Embryonic facial prominence (tissue), 1 donor: ENCODE measurements around the gene PALM.
"Not testable (repeated sequence)": the region's sequence is repeated elsewhere in the genome, so short reads cannot be mapped to it uniquely, and the experiment has no call there.

Experiments
- DNase-seq: peaks from one replicate; pipeline ENCODE4 v3.0.0-alpha.2; 2016; ENCODE audit errors: extremely low spot score

Gene PALM

DNA sequence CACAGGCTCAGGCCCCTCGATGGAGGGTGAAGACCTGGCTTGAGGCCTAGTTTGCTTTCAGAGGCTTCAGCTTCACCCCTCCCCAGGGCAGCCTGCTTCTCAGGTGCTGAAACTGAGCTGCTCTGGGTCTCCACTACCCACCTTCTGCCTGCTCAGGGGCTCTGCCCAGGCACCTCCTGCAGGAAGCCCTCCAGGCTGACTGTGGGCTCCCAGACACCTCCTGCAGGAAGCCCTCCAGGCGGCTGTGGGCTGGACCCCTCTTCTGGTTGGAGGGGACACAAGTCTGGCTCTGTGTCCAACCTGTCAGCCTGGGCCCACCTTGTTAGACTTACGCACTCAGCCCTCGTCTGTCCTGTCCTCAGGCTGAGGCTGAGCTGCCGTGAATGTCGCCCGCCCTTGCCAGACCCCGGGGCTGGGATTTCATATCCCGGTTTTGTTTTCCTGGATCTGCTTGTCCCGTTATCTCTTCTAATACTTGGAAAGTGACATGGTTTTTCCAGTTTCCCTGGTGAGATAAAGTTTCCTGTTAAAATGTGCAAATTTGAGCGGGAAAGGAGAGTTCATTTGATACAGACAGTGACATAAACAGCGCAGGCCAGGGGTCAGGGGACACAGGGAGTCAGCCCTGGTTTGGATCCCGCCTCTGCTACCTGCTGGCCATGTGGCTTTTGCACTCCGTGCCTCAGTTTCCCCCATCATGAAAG, 21.4 kb downstream of the PALM start:
- no peak for DNase-seq

DNA sequence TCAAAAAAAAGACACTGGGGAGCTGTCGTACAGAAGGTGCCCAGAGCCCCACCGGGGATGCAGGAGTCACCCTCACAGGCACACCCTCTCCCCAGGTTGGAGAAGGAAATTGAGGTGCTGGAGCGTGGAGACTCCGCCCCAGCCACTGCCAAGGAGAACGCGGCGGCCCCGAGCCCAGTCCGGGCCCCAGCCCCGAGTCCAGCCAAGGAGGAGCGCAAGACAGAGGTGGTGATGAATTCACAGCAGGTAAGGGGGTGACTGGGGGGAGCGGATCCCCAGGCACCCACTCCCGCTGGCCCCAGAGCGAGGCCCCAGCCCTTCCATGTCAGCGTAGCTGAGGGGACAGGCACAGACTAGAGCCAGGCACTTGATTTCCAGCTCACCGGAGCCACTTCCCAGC, 22.3 kb downstream of the PALM start:
- no peak for DNase-seq

DNA sequence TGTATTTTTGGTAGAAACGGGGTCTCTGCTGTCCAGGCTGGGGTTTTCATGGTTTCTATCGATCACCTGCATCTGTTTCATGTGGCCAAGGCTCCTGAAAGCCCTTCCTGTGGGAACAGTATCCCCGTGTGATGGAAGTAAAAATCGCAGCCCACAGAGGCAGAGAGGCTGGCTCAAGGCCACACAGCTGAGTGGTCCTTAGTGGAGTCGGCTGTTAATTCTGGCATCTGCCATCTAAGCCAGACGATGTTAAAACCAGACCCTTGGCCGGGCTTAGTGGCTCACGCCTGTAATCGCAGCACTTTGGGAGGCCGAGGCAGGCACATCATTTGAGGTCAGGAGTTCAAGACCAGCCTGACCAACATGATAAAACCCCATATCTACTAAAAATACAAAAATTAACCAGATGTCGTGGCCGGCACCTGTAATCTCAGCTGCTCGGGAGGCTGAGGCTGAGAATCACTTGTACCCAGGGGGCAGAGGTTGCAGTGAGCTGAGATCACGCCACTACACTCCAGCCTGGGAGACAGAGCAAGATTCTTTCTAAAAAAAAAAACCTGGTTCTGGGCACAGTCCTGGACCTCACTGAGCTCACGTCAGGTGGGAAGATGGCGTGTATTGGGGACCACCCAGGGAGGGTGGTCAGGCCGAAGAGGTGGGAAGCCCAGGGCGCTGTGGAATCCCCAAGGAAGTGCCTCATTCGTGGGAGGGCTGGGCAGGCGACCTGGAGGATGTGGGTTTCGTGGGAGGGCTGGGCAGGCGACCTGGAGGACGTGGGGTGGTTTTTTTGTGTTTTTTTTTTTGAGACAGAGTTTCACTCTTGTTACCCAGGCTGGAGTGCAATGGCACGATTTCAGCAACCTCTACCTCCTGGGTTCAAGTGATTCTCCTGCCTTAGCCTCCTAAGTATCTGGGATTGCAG, 23.7 kb downstream of the PALM start:
- no peak for DNase-seq

DNA sequence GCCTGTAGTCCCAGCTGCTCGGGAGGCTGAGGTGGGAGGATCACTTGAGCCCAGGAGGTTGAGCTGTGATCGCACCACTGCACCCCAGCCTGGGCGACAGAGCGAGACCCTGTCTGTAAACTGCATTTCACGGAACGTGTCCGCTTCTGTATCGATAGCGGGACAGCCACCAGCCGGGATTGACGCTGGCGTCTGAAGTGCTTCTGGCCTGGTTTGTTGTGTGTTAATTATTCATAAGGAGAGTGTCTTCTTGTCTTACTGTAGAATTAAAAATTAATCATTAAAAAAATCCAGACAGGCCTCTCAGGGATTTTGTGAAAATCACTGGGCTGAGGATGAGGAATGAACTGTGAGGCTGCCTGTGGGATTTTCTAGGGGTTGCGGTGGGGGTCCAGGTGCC, 26.0 kb downstream of the PALM start:
- DNase-seq = no peak

DNA sequence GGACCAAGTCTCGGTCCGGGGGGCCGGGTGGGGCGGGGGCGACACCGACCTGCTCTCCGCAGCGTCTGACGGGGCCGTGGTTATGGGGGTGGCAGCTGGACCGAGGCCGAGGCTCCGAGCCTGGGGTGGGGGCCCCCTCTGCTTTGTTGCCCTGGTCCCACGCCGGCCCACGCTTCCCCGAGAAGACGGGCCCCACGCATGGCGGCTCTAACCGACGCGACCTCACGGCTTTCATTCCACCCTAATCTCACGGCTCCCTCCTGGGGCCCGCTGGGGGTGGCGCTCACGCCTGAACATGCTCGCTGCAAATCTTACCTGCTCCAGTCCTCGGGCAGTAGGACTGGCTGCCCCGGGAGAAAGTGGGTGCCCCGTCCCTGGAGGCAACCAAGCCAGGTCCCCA, 27.4 kb downstream of the PALM start:
- no peak for DNase-seq

DNA sequence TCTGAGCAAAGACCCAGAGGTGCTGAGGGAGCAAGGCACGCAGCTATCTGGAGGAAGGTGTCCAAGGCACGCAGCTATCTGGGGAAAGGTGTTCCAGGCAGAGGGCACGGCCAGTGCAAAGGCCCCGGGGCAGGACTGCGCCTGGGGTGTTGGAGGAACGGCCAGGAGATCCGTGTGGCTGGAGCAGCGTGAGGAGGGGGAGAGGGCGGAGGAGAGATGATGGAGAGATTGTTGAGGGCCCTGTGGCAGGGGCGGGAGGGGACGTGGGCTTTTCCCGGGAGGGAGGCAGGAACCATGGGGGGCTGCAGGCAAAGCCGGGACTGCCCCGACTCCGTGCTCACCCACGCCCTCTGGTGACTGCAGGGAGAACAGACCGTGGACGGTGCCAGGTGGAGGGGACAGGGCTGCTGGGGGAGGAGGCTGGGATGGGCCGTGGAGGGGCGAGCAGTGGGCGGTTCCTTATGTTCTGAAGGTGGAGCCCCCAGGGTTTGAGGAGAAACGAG, 28.9 kb downstream of the PALM start:
- no peak for DNase-seq

DNA sequence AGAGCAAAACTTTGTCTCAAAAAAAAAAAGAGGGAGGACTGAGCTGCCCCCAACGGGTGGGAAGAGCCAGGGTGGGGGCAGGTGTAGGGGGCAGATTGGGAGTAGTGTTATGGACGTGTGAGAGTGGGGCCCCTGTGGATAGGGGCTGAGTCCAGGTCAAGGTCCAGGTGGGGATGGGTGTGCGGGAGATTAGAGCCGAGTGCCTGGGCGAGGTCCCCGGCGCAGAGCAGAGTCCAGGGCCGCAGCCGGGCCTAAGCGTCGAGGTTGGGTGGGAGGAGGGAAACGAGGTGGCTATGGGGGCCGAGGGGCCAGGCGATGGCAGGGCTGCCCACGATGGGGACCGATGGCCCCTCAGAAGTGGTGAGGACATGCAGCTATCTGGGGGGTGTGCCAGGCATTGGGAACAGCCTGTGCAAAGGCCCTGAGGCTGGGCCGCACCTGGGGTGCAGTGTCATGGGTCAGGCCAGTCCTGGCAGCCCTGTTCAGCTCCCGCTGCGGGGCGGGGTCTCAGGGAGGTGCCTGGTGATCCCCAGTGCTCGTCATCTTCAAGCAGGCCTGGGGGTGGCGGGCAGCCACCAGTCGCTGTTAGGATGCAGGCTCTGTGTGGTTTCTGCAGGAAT, 29.9 kb downstream of the PALM start:
- DNase-seq = no peak

DNA sequence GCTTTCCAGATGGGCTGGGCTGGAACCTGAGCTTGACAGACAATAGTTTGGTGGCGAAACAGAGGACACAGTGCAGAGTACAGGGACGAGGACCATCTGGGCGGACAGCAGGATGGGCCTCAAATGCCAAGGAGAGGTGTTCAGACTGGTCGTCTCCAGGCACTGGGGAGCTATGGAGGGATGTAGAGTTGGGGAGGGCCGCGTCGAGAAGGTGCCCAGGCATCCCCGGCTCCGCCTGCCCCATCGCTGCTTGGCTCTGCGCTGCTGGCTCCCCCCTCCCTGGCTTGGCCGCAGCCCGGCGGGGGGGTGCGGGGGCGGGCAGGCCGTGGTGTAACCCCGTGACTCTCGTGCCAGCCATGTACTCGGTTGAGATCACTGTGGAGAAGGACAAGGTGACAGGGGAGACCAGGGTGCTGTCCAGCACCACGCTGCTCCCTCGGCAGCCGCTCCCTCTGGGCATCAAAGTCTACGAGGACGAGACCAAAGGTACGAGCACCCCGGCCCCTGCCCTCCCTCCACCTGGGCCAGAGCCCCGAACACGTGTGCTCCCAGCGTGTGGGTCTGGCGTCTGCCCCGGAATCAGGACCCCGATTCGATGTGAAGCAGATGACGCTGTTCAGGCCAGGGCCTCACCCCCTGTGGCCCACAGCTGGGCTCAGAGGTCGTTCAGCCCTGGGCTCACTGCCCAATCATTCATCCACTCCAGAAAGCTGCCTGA, 31.4 kb downstream of the PALM start:
- DNase-seq = no peak

DNA sequence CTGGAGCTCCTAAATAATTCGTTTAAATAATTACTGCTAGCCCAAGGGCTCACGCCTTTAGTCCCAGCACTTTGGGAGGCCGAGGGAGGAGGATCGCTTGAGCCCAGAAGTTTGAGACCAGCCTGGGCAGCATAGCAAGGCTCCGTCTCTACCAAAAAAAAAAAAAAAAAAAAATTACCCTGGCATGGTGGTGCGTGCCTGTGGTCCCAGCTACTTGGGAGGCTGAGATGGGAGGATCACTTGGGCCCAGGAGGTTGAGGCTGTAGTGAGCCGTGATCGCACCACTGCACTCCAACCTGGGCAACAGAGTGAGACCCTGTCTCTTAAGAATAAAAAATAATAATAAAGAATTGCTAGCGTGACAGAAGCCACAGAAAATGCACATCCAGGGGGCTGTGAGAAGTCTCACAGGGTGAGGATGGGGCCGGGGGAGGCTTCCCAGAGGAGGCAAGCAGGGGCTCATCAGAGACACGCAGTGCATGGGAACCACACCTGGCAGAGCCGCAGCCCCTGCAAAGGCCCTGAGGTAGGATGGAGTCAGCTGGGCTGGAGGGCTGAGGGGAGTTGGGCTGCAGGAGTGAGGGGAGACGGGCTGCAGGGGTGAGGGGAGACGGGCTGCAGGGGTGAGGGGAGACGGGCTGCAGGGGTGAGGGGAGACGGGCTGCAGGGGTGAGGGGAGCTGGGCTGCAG, 32.2 kb downstream of the PALM start:
- not testable (repeated sequence) for DNase-seq

DNA sequence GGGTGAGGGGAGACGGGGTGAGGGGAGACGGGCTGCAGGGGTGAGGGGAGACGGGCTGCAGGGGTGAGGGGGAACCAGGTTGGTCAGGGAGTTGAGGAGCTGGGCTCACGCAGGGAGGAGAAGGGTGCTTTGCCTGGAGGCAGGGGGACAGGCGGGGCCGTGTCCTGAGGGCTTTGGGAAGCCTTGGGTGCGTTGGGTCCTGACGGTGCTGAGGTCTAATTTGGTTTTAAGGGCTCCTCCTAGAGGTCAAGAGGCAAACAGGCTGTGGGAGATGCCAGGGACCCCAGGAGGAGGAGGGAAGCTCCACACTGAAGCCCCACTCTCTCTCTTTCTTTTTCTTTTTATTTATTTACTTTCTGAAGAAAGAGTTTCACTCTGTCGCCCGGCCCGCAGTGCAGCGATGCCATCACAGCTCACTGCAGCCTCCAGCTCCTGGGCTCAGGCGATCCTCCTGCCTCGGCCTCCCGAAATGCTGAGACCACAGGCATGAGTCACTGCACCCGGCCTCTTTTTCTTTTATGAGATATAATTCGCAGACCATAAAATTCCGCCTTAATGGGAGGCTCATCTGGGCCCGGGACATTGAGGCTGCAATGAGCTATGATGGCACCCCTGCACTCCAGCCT, 32.9 kb downstream of the PALM start:
- no peak for DNase-seq

DNA sequence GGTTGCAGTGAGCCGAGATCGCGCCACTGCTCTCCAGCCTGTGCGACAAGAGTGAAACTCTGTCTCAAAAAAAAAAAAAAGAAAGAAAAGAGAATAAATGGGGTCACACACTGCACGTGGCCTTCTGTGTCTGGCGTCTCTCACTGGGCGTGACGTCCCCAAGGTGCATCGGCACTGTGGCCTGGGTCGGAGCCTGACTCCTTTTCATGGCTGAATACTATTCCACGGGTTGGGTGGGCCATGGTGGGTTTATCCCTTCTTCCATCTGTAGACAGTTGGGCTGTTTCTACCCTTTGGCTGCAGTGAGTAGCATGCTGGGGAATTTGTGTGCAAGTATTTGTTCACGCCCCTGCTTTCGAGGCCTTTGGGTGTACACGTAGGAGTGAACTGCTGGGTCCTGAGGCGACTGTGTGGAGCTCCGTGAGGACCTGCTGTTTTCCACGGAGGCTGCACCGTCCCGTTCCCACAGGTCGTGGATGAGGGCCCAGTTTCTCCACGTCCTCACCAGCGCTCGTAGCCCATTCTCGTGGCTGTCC, 33.9 kb downstream of the PALM start:
- no peak for DNase-seq

DNA sequence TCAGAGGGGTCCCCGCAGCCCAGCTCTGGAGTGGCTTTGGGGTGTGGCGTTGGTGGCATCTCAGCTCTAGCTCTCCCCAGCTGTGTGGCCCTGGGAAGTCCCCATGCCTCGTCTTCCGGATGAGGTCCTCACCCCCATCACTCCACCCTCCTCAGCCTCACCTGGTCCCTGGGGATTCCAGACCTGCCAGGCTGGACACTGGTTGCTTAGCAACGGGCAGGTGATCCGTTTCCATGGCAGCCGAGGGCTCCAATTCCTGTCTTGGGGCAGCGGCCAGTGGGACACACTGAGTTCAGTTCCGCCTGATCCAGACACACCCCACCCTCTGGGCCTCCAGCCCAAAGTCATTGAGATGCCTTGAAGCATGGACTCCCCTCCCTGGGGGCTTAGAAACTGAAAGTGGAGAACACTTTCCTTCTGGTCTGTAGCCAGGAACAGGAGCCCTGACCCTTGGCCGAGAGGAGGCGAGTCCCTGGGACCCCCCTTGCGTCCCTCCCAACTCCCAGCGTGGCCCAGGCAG, 34.5 kb downstream of the PALM start:
- no peak for DNase-seq

DNA sequence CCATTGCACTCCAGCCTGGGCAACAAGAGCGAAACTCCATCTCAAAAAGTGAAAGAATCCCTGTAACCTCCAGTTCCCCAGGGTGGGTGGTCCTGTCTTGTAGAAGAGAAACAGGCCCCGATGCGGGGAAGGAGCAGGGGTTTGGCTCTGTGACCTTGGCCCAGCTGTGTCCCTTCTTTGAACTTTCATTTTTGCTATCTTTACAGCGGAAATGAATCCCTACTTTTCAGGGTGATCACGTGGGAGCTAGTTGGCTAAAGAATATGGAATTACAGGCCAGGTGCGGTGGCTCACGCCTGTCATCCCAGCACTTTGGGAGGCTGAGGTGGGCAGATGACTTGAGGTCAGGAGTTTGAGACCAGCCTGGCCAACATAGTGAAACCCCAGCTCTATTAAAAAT, 36.4 kb downstream of the PALM start:
- DNase-seq = not testable (repeated sequence)

DNA sequence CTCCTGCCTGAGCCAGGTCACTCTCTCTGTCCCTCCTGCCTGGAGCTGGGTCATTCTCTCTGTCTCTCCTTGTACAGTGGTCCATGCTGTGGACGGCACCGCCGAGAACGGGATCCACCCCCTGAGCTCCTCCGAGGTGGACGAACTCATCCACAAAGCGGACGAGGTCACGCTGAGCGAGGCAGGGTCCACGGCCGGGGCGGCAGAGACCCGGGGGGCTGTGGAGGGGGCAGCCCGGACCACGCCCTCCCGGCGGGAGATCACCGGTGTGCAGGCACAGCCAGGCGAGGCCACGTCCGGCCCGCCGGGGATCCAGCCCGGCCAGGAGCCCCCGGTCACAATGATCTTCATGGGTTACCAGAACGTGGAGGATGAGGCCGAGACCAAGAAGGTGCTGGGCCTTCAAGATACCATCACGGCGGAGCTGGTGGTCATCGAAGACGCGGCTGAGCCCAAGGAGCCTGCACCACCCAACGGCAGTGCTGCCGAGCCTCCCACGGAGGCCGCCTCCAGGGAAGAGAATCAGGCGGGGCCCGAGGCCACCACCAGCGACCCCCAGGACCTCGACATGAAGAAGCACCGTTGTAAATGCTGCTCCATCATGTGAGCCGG, 37.6 kb downstream of the PALM start:
- no peak for DNase-seq

DNA sequence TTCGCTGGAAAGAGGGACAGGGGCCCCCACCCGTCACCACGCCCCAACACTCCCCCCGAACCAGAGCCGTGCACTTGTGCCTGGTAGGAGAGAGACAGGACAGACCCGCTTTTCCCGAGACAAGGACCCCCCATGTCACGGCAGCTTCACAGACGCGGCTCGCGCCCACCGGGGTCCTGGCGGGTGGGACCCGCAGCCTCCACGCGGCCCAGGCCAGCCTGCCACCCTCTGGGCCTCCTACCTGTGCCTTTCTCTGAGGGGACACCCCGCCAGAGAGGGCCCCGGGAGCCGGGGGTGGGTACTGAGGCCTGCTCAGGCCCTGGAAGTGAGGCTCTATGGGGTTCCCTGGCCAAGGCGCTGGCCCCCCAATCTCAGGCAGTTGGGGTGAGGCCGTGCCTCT, 38.2 kb downstream of the PALM start:
- DNase-seq = no peak

DNA sequence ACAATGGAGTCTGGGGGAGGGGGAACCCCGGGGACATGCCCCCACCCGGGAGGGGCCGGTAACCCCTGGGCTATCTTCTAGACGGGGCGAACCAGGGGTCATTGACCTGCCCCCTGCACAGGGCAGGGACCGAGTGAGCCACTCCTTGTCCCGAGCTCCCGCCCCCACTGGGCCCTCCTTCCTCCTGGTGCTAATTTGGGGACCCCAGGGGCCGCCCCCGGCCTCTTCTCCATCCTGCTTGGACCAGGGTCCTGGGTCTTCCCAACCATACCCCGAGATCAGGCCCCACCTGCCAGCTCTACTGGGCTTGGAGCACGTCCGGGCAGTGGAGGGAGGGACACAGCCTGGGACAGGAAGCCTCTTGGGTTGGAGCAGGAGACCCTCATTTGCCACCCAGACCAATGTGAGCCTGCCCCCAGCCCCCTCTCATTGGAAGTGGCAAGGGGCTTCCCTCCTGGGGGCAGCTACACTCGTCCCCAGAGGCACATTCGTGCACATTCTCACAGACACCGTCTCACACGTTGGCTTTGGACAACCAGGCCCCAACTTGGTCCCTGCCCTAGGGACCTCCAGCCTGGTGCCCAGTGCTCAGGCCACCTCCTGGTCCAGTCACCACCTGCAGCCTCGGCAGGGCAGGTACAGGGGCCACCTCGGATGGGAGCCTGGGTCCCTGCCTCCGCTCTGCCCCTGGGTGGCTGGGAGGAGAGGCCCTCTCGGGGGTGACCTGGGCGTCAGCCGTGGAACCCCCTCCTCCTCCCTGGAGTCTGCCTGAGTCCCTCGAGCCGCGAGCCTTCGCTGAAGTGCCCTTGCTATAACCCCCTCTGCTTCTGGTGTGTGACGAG, 38.9 kb downstream of the PALM start:
- DNase-seq = no peak

DNA sequence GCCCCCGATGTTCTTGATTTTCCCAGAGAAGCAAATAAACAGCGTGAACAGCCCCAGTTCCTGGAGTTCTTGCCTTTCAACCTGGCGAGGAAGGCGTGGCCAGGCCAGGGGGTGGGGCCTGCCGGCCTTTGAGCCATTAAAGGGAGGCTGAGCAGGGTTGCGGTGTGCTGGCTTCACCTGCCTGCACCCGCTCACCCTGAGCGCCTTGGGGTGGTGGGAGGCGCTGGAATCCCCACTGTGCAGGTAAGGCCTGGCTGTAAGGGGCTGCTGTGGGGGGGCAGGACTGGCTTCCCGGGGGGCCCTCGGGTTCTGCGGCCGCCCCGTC, 39.5 kb downstream of the PALM start:
- DNase-seq = no peak

DNA sequence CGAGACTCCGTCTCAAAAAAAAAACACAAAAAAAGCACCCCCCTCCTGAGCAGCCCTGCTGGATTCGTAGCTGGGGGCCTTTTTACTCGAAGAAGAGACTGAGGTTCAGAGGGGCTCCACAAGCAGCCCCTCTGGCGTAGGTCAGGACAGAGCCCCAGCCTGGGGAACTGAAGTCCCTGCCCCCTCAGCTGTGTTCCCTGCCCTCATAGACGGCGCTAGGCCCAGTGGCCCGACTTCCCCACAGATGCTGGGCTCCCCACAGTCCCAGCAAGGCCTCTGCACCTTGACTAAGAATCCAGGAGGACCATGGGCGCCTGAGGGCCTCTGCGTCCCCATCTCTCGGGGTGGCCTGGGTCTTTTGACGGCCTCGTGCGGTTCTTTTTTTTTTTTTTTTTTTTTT, 41.1 kb downstream of the PALM start:
- DNase-seq = no peak
